ENCODE results near the gene PLA2G4C.

The PLA2G4C gene, protein sequence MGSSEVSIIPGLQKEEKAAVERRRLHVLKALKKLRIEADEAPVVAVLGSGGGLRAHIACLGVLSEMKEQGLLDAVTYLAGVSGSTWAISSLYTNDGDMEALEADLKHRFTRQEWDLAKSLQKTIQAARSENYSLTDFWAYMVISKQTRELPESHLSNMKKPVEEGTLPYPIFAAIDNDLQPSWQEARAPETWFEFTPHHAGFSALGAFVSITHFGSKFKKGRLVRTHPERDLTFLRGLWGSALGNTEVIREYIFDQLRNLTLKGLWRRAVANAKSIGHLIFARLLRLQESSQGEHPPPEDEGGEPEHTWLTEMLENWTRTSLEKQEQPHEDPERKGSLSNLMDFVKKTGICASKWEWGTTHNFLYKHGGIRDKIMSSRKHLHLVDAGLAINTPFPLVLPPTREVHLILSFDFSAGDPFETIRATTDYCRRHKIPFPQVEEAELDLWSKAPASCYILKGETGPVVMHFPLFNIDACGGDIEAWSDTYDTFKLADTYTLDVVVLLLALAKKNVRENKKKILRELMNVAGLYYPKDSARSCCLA

DNA sequence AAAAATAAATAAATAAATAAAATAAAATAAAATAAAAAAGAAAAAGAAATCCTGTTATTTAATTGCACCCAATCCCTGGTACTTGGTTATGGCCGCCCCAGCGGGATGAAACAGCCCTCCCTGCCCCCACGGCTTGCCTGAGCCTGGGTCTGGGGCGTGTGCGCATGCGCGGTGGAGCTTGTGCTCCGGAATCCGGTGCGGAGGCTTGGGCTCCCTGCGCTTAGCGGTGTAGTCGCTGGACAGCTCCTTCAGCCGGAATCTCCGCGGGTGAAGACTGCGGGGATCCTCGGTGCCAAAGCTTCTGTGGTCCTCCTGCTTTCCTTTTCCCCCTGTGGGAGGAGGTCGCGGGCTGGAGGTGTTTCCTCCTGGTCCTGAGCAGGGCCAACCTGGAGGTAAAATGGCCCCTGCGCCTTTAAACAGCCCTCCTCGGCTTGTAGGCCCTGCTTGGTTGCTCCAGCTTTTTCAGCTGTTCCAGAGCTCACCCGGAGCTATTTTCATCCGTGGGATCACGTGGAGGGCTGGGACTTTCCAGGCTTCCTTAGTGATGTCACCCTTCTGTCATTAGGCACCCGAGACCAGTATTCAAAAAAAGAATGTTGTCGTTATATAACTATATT lies at the start of gene PLA2G4C:
Gene PLA2G4C (minus strand): TSS at position 468 of the 617 bp plus-strand sequence. CDS start 4,288 bp downstream, outside the sequence.
- Histone ChIP-seq H3K4me1 (ENCODE audit: insufficient read depth, low read length) (peaks cover 18% of the 10 kb centered on the region), H3K9ac (ENCODE audit: low read length) (peak within 1 kb of the TSS; percentile 57), H3K36me3 (ENCODE audit: insufficient read depth, low read length) (no peaks in the 10 kb centered on the region), H3K4me3 (ENCODE audit: low read depth in 1 of 2, low read length in 2 of 2) (peak within 1 kb of the TSS; percentile 36 to 72), H3K27ac (ENCODE audit: low read depth, low read length) (peak within 1 kb of the TSS; percentile 96), H3K27me3 (ENCODE audit: control insufficient read depth in 1 of 2, insufficient read depth in 2 of 2, low read length in 2 of 2) (no peaks in the 10 kb centered on the region), H3K9me3 (ENCODE audit: low read length) (no peaks in the 10 kb centered on the region)

DNA sequence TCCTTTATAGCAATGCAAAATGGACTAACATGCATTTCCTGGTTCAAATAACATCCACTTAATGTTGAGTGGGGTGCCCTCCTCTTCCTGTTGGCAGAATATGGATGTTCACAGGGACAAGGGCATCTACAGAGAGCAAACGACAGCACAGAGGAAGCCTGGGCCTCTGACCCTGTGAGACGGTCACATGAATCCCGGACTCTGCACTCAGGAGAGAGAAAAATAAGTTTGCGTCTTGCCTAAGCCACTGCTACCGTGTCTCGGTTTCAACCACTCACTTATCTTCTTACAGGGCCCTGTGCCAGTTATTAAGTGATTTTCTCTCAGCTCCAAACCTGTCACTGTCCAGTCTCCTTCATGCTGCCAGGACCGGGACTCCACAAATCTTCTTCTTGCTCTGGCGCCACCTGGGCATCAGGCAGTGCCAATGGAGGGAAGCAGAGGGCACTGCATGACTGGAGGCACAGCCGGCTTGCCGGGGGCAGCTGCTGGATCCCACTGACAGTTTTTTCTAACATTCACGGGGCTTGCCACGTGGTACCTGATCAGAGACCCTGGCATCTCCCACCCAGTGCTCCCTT lies 47.7 kb upstream of the PLA2G4C start:
- no peak overlapping the region for H3K27ac ChIP-seq (ENCODE audit: low read depth, low read length)
- H3K4me1 ChIP-seq (ENCODE audit: insufficient read depth, low read length): no peaks in the 10 kb centered on the region
- no peaks in the 10 kb centered on the region for H3K9me3 ChIP-seq (ENCODE audit: low read length)
- no peaks in the 10 kb centered on the region for H3K27me3 ChIP-seq (ENCODE audit: control insufficient read depth in 1 of 2, insufficient read depth in 2 of 2, low read length in 2 of 2)
- no peaks in the 10 kb centered on the region for H3K36me3 ChIP-seq (ENCODE audit: insufficient read depth, low read length)
- H3K9ac ChIP-seq (ENCODE audit: low read length): no peak overlapping the region
- no peak overlapping the region for H3K4me3 ChIP-seq (ENCODE audit: low read depth in 1 of 2, low read length in 2 of 2)

DNA sequence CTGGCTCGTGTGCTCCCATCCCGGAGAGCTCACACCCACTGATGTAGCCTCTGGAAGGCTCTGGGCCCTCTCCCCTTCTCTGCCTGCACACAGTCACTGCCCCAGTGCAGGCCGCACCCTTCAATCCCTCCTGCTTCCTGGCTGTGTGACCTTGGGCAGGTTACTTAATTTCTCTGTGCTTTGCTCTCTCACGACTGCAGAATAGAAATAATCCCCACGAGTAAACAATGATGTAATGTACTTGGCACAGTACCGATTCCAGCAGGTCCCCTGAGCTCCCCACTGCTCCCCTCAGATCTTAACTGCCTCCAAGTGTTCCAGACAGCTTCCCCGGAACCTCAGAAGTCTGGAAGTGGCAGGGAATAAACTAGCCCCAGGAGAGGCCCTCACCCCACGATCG lies 43.4 kb upstream of the PLA2G4C start:
- no peaks in the 10 kb centered on the region for H3K27me3 ChIP-seq (ENCODE audit: control insufficient read depth in 1 of 2, insufficient read depth in 2 of 2, low read length in 2 of 2)

DNA sequence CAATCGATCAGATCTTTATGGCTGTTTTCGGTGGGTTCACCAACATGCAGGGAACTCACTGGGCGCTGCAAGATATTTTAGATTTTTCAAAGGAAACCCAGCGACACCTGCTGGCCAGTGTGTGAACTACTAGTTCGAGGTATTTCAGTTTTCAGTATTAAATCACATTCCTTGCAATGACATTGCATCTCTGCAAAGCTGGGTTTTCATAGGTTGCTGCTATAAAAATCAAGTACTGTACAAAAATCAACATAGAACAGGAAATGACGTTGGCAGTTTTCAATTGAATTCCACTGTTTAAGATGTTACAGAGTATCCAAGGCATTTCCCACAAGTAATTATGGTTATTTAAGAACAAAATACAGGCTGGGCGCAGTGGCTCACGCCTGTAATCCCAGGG lies 41.9 kb upstream of the PLA2G4C start:
- Histone ChIP-seq H3K9me3 (ENCODE audit: low read length) (no peaks in the 10 kb centered on the region), H3K4me3 (ENCODE audit: low read depth in 1 of 2, low read length in 2 of 2) (no peak overlapping the region), H3K27ac (ENCODE audit: low read depth, low read length) (no peak overlapping the region), H3K27me3 (ENCODE audit: control insufficient read depth in 1 of 2, insufficient read depth in 2 of 2, low read length in 2 of 2) (no peaks in the 10 kb centered on the region), H3K36me3 (ENCODE audit: insufficient read depth, low read length) (no peaks in the 10 kb centered on the region), H3K9ac (ENCODE audit: low read length) (no peak overlapping the region), H3K4me1 (ENCODE audit: insufficient read depth, low read length) (peaks cover 17% of the 10 kb centered on the region)

More for the DNA sequence above, 43.4 kb upstream of the PLA2G4C start:
- Histone ChIP-seq H3K4me1 (ENCODE audit: insufficient read depth, low read length) (peaks cover 14% of the 10 kb centered on the region), H3K9me3 (ENCODE audit: low read length) (no peaks in the 10 kb centered on the region), H3K36me3 (ENCODE audit: insufficient read depth, low read length) (no peaks in the 10 kb centered on the region), H3K4me3 (ENCODE audit: low read depth in 1 of 2, low read length in 2 of 2) (no peak overlapping the region), H3K27ac (ENCODE audit: low read depth, low read length) (no peak overlapping the region), H3K9ac (ENCODE audit: low read length) (no peak overlapping the region)

DNA sequence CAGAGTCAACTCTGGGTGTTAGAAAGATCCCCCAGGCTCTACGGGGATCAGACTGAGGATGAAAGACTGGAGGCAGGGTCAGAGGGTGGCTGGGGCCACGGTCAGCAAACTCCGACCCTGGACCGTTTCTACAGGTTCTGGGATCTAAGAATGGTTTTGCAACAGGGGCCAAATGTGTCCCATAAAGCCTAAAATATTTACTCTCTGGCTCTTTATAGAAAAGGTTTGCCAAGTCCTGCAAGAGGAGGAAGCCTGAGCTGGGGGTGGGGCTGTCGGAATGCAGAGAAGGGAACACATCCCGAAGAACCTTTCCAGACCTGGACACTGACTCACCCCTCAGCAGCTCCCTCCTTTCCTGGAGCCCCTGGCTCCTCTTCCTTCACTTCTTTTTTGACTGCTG lies 38.8 kb upstream of the PLA2G4C start:
- H3K27ac ChIP-seq (ENCODE audit: low read depth, low read length): peak overlapping the region; percentile 32
- H3K9ac ChIP-seq (ENCODE audit: low read length): no peak overlapping the region
- H3K4me1 ChIP-seq (ENCODE audit: insufficient read depth, low read length): peaks cover 17% of the 10 kb centered on the region
- H3K27me3 ChIP-seq (ENCODE audit: control insufficient read depth in 1 of 2, insufficient read depth in 2 of 2, low read length in 2 of 2): no peaks in the 10 kb centered on the region
- no peak overlapping the region for H3K4me3 ChIP-seq (ENCODE audit: low read depth in 1 of 2, low read length in 2 of 2)
- no peaks in the 10 kb centered on the region for H3K36me3 ChIP-seq (ENCODE audit: insufficient read depth, low read length)
- no peaks in the 10 kb centered on the region for H3K9me3 ChIP-seq (ENCODE audit: low read length)

DNA sequence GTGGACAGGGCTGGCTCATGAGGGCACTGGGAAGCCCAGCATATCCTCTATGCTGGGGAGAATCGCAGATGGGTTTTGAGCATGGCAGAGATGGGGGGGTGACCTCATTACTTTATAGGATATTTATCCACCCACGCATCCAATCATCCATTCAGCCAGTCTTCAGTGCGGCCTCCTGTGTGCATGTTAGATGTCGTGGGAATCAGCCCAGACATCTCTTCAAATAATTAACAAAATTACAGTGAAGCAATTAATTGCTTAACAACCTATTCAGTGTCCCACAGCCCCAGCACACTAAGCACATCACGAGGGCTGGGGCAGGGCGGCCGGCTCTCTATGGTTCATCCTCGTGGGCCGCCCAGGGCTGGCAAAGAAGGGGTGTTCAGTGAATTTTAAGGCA lies 38.0 kb upstream of the PLA2G4C start:
- no peaks in the 10 kb centered on the region for H3K36me3 ChIP-seq (ENCODE audit: insufficient read depth, low read length)

DNA sequence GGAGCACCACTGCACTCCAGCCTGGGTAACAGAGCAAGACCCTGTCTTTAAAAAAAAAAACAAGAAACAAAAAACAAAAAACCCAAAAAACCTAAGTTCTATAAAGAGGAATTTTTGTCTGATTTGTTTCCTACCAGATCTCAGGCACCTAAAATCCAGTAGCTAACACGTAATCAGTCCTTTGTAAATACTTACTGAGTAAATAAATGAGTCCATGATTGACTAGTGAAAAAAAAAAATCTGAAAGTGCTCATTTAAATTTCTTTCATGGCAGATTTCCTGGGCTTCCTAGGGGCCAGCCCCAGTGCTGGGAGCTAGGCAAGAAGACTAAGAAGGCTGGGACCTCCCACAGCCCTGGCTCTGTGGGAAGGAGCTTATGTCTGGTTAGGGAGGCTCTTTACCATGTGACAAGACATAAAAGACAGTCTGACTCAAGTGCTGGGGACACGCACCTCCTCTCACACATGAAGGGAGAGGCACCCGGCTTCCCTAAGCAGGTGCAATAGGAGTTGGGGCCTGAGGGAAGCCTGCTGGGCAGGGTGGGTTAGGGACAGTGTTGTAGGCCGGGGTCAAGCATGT lies 37.1 kb upstream of the PLA2G4C start:
- no peak overlapping the region for H3K4me3 ChIP-seq (ENCODE audit: low read depth in 1 of 2, low read length in 2 of 2)
- H3K4me1 ChIP-seq (ENCODE audit: insufficient read depth, low read length): peaks cover 17% of the 10 kb centered on the region
- H3K27me3 ChIP-seq (ENCODE audit: control insufficient read depth in 1 of 2, insufficient read depth in 2 of 2, low read length in 2 of 2): no peaks in the 10 kb centered on the region
- no peak overlapping the region for H3K27ac ChIP-seq (ENCODE audit: low read depth, low read length)
- H3K9me3 ChIP-seq (ENCODE audit: low read length): no peaks in the 10 kb centered on the region
- H3K9ac ChIP-seq (ENCODE audit: low read length): no peak overlapping the region
- H3K36me3 ChIP-seq (ENCODE audit: insufficient read depth, low read length): no peaks in the 10 kb centered on the region

More for the DNA sequence above, 38.0 kb upstream of the PLA2G4C start:
- no peak overlapping the region for H3K27ac ChIP-seq (ENCODE audit: low read depth, low read length)
- no peak overlapping the region for H3K9ac ChIP-seq (ENCODE audit: low read length)
- no peaks in the 10 kb centered on the region for H3K9me3 ChIP-seq (ENCODE audit: low read length)
- no peak overlapping the region for H3K4me3 ChIP-seq (ENCODE audit: low read depth in 1 of 2, low read length in 2 of 2)
- no peaks in the 10 kb centered on the region for H3K27me3 ChIP-seq (ENCODE audit: control insufficient read depth in 1 of 2, insufficient read depth in 2 of 2, low read length in 2 of 2)
- H3K4me1 ChIP-seq (ENCODE audit: insufficient read depth, low read length): peaks cover 17% of the 10 kb centered on the region

DNA sequence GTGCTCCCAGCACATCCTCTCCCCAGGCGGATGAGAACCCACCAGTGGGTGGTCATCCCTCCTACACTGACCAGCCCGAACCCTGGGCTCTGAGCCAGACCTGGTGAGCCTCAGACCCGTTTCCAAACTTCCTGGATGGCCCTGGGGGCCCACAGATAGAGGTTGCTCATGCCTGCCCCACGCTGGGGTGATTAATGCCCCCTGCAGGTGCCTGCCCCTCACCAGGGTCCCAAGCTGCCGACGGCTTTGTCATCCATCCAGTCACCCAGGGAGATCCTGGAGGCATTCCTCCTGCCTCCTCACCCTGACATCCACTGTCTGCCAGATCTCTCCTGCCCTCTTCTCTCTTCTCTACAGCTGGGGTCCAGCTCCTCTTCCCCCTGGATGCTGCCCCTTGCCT lies 28.4 kb upstream of the PLA2G4C start:
- Histone ChIP-seq H3K4me1 (ENCODE audit: insufficient read depth, low read length) (no peaks in the 10 kb centered on the region), H3K27me3 (ENCODE audit: control insufficient read depth in 1 of 2, insufficient read depth in 2 of 2, low read length in 2 of 2) (no peaks in the 10 kb centered on the region), H3K9me3 (ENCODE audit: low read length) (no peaks in the 10 kb centered on the region), H3K27ac (ENCODE audit: low read depth, low read length) (no peak overlapping the region), H3K4me3 (ENCODE audit: low read depth in 1 of 2, low read length in 2 of 2) (no peak overlapping the region), H3K36me3 (ENCODE audit: insufficient read depth, low read length) (no peaks in the 10 kb centered on the region), H3K9ac (ENCODE audit: low read length) (no peak overlapping the region)

DNA sequence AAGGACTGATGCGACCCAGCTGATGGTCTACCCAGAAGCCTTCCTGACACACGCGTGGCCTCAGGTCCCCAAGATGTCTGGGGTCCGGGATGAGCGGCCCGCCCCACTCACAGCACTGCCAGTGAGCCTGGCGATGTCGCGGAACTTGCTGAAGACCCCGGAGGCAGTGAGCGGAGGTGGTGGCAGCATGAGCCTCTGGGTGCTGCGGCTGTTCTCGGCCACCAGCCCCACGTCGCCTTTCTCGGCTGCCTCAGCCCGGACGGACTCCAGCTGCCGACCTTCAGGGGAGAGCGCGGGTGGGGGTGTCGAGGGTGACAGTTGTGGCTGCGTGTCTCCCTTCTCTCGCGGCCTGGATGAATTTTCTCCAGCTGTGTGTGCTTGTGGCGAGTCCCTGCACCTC lies 26.8 kb upstream of the PLA2G4C start:
- H3K9ac ChIP-seq (ENCODE audit: low read length): no peak overlapping the region
- H3K27me3 ChIP-seq (ENCODE audit: control insufficient read depth in 1 of 2, insufficient read depth in 2 of 2, low read length in 2 of 2): no peaks in the 10 kb centered on the region
- H3K27ac ChIP-seq (ENCODE audit: low read depth, low read length): no peak overlapping the region
- no peaks in the 10 kb centered on the region for H3K9me3 ChIP-seq (ENCODE audit: low read length)
- no peaks in the 10 kb centered on the region for H3K4me1 ChIP-seq (ENCODE audit: insufficient read depth, low read length)
- H3K36me3 ChIP-seq (ENCODE audit: insufficient read depth, low read length): no peaks in the 10 kb centered on the region
- no peak overlapping the region for H3K4me3 ChIP-seq (ENCODE audit: low read depth in 1 of 2, low read length in 2 of 2)

DNA sequence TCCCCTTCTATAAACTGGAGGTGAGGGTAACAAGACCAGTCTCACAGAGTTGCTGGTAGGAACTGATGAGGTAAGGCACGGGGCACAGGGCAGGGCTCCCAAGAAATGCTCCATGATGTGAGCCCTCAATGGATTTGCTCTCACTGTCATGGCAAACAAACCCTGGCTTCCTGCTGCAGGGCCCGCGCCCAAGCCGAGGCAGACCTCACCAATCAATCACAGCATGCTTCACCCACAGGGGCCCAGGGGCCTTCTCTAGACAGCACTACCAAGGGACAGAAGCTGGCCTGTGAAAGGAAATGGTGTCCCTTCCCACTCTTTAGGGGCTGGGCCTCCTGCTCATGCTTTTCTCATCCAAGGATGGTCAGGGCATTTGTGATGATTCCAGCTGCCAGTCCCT lies 25.9 kb upstream of the PLA2G4C start:
- H3K9me3 ChIP-seq (ENCODE audit: low read length): no peaks in the 10 kb centered on the region
- no peak overlapping the region for H3K9ac ChIP-seq (ENCODE audit: low read length)
- no peak overlapping the region for H3K27ac ChIP-seq (ENCODE audit: low read depth, low read length)
- H3K36me3 ChIP-seq (ENCODE audit: insufficient read depth, low read length): no peaks in the 10 kb centered on the region
- H3K4me3 ChIP-seq (ENCODE audit: low read depth in 1 of 2, low read length in 2 of 2): no peak overlapping the region
- no peaks in the 10 kb centered on the region for H3K27me3 ChIP-seq (ENCODE audit: control insufficient read depth in 1 of 2, insufficient read depth in 2 of 2, low read length in 2 of 2)
- H3K4me1 ChIP-seq (ENCODE audit: insufficient read depth, low read length): no peaks in the 10 kb centered on the region

DNA sequence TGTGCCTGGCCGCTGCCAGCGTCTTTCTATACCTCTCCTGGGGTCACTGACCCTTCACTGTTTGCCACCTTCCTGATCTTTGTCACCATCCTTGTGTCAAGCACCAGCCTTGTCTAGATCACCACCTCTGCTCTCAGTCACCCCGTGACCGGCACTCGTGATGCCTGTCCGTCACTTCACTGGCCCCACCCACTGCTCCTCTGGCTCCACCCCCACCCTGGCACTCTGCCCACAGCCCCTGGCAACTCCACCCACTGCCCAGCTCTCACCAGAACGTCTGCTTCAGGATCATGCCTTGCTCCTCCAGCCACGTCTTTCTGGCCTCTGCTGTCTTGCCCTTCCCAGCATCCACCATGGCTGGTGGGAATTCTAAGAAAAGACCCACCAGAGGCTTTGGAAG lies 24.8 kb upstream of the PLA2G4C start:
- no peaks in the 10 kb centered on the region for H3K36me3 ChIP-seq (ENCODE audit: insufficient read depth, low read length)
- H3K27me3 ChIP-seq (ENCODE audit: control insufficient read depth in 1 of 2, insufficient read depth in 2 of 2, low read length in 2 of 2): no peaks in the 10 kb centered on the region
- no peak overlapping the region for H3K4me3 ChIP-seq (ENCODE audit: low read depth in 1 of 2, low read length in 2 of 2)
- no peaks in the 10 kb centered on the region for H3K4me1 ChIP-seq (ENCODE audit: insufficient read depth, low read length)
- no peak overlapping the region for H3K27ac ChIP-seq (ENCODE audit: low read depth, low read length)
- no peak overlapping the region for H3K9ac ChIP-seq (ENCODE audit: low read length)
- no peaks in the 10 kb centered on the region for H3K9me3 ChIP-seq (ENCODE audit: low read length)
